Stimulated activated CD4-positive, alpha-beta T cell treated with anti-CD3 and anti-CD28 coated beads, Interleukin-1b, Interleukin-23, amount 100 ng/mL, for 24 hours (primary cell): ENCODE measurements around the gene TXLNG.

ENCODE experiments used
- DNase-seq, 4 experiments: peaks; one replicate each; pipeline ENCODE4 v3.0.0-alpha.2; 2020; ENCODE audit warnings: low read depth in 4 of 4, low spot score in 1 of 4

TXLNG gene

GRCh38 chrX:16870862-16871815 is 84.9 kb downstream of the TXLNG start:
- DNase-seq = no peak

GRCh38 chrX:16873106-16873505 is 86.8 kb downstream of the TXLNG start:
- DNase-seq = no peak

GRCh38 chrX:16874458-16875095 is 88.3 kb downstream of the TXLNG start:
- no peak for DNase-seq

- no peak for DNase-seq
Observed at GRCh38 chrX:16876696-16877095, 90.4 kb downstream of the TXLNG start.

GRCh38 chrX:16882169-16882568 is 95.9 kb downstream of the TXLNG start:
- no peak for DNase-seq

GRCh38 chrX:16882702-16883486 is 96.6 kb downstream of the TXLNG start:
- peak in 2 of 4 experiments; percentile 36 to 44 for DNase-seq

- DNase-seq = no peak
Observed at GRCh38 chrX:16883487-16883804, 97.2 kb downstream of the TXLNG start.

- no peak for DNase-seq
Observed at GRCh38 chrX:16885628-16886027, 99.4 kb downstream of the TXLNG start.

GRCh38 chrX:16892504-16893362 is 106.5 kb downstream of the TXLNG start:
- peak in 1 of 4 experiments; percentile 31 for DNase-seq
